GM15510 (cell line): ENCODE measurements around the gene PLCD1.

Experiments
- POLR2A ChIP-seq: IDR thresholded peaks from 3 replicates; pipeline ENCODE4 v1.6.1; 2011; ENCODE audit warnings: borderline replicate concordance; ENCODE audit not compliant: insufficient read length; ENCODE audit errors: extremely low read depth

The PLCD1 gene

DNA sequence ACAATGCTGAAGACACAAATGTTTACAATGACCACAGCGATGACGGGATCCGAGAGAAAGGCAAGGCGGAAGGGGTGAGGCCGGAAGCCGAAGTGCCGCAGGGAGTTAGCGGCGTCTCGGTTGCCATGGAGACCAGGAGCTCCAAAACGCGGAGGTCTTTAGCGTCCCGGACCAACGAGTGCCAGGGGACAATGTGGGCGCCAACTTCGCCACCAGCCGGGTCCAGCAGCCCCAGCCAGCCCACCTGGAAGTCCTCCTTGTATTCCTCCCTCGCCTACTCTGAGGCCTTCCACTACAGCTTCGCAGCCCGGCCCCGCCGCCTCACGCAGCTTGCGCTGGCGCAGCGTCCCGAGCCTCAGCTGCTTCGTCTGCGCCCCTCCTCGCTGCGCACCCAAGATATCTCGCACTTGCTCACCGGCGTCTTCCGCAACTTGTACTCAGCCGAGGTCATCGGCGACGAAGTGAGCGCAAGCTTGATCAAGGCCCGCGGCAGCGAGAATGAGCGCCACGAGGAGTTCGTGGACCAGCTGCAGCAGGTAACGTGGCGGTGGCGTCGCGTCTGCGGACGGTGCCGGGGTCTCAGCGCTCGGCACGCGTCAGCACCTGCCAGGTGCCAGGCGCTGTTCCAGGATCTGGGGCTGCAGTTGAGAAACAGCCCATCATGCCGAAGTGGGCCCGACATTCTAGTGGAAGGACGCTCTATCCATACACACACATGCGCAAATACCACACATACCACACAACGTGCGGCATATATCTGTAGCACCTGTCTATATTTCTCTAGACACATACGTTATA lies 9.9 kb upstream of the PLCD1 start, which contains the start of gene DLEC1:
TSS of gene DLEC1 (plus strand) at position 108 of the 798 bp plus-strand sequence. CDS start at position 126, 18 bp downstream.
- TF ChIP-seq POLR2A: no peak

DNA sequence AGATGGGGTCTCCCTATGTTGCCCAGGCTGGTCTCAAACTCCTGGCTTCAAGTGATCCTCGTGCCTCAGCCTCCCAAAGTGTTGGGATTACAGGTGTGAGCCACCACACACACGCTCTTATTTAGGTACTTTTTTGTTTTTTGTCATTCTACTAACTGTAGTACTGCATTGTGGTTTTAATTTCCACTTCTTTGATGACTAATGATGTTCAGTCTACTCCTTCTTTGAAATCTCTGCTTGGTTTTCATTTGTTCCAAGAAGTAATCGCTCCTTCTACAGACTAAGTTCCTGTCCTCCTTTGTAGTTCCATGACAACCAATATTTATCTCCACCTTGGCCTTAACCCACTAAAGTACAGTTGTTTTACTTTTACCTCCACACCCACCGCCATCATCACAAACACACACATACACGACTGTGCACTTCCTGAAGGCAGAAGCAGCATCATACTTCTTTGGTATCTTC lies 9.0 kb upstream of the PLCD1 start:
- TF ChIP-seq POLR2A: no peak

DNA sequence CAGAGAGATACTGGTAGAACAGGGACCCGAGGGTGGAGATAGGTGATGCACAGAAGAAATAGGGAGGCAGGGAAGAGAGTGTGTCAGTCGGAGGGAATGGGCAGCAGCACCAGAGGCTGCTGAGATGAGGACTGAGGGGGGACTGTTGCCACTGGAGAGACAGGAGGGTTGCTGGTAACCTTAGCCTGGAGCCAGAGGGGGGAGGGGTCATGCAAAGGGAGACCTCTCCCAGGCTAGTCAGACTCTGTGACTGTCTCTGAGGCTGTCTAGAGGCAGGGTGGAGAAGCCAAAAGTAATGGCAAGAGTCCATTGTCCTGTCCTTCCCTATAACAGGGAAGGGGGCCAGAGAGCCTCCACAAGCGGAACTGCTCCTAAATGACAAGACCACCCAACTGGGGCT lies 7.5 kb upstream of the PLCD1 start:
- TF ChIP-seq POLR2A: no peak

DNA sequence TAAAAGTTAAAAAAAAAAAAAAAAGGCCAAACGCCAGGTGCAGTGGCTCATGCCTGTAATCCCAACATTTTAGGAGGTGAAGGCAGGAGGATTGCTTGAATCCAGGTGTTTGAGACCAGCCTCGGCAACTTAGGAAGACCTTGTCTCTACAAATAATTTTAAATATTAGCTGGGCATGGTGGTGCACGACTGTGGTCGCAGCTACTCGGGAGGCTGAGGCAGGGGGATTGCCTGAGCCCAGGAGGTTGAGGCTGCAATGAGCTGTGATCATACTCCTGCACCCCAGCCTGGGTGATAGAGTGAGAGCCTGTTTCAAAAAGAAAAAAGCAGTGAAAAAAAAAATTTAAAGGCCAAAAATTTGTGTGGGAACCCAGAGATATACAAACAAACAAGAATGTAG lies 6.8 kb upstream of the PLCD1 start:
- no peak for TF ChIP-seq POLR2A

DNA sequence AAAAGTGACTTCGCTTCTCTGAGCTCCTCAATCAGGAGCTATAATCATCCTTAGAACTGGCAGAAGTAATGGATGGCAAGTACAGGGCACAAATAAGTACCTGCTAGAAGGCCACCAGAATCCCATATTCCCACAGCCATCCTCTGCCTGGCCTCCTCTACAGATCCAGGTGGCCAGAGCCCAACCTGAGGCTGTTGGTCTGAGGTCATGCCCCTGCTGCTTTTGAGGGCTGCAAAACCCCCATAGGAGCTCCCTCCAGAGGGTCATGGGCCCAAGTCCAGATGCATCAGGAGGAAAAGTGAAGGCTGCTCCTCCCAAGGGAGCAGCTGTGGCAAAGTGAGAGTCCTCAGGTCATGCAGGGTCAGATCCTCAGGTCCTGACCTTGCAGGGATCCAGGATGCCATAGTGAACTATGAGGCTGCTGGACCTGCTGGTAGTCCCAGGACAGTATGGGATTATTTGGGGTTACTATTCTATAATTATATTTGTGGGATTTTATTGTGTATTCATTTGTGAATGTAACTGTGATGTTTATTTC lies 3.0 kb upstream of the PLCD1 start:
- no peak for TF ChIP-seq POLR2A

DNA sequence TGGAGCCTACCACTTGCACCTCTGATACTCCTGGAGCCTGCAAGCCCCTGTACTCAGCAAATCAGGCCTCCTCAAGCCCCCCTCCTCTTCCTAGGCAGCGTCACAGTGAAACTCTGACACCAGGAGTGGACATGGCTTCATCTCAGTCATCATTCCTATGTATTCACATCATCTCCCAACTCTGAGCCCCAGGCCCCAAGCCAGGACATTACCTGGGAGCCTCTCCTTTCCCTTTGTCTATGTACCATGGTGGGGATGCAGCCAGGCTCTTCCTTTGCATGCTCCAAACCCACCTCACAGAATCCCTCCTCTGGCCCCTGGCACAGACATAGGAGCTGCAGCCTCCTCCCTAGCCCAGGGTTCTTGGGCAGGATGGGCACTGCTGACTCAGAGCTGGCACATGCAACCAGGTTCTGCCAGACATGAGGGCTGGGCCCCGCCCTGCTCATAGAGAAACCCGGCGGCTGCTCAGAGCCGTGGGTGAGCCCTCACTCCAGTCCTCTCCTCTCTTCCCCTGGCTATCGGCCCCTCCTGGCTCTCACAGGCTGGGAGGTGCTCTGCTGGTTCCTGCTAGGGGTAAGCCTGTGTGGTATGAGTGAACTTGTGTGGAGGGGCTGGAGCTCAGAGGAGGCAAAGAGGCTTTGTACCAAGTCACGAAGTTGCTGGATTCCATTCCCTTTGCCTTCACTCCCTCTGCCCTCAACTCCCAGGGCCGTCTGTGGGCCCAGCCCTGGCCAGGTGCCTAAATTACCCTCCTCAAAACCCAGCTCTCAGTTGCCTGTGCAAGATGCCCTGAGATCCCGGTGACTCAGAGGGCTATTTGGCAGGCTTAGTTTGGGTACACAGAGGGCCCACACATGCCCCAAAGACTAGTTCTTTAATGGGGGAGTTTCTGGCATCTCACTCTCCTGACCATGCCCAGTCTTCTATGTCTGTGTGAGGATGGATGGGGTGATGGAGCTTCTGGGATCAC lies 1.9 kb upstream of the PLCD1 start:
- no peak for TF ChIP-seq POLR2A

DNA sequence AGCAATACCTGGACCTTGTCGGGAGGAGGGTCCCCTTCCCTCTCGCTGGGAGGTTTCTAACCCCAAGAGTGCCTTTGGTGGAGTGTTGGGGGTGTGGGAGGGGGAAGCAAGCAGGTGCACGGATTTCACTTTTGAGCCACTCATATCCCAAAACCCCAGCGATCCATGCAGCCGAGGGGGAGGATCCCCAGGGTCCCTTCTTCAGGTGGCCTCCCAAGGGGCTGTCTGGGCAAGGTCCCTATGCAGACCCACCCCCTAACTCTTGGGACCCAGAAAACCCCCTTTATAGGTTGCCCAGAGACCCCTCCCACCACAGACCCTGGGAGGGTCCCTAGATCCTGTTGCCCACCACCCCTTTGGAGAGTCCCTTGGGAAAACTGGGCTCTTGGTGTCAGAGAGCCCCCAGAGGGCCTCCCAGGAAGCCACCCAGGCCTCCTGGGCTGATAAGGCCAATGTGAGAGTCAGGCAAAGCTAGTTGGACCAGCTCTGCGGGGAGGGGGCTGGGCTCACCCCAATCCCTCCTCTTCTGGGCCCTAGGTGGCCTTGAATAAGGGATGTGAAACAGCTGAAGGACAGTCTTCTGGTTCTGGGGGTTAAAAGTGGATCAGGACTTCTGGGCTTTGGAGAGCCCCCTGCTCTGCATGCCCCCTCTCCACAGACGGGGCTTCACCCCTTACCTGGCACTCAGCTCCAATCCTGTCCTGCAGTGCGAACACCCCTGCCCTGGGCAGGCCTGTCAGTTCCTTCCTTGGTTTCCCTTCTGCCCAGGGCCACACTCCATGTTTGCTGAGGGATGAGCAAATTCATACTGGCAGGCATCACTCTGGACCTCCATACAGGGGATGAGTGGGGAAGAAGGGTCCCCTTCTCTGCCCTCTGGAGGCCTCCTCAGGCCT lies 932 bp upstream of the PLCD1 start:
- TF ChIP-seq POLR2A: no peak

DNA sequence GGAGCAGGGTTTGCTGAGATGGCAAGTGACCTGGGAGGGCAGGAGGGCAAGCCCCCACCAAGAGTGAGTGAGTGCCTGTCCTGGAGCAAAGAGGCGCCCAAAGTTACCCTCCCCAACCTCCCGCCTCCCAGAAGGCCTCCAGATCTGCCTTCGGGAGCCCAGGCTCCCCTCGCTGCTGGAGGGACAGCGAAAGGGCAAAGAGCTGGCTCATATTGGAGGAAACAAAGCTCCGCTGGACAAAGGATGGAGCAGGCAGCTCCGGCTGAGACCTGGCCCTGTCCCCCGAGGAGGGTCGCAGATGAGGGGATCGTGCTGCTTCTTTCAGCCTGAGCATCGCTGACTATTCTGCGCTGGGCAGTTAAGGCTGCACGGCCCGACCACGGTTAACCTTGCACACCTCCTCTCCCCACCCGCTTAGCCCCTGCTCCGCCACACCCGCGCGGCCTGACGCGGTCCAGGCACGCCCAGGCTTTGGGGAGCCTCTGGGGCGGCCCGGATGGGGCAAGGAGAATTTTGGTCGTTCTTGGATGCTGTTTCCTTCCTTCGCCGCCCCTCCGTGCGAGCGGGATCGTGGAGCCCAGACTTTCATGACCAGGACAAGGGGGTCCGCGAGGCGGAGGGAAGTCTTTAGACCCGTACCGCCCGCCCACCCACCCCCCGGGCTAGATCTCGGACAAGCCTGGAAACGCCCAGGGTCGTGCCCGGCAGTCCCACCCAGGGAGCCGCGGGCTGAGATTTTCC lies 651 bp downstream of the PLCD1 start:
- no peak for TF ChIP-seq POLR2A

DNA sequence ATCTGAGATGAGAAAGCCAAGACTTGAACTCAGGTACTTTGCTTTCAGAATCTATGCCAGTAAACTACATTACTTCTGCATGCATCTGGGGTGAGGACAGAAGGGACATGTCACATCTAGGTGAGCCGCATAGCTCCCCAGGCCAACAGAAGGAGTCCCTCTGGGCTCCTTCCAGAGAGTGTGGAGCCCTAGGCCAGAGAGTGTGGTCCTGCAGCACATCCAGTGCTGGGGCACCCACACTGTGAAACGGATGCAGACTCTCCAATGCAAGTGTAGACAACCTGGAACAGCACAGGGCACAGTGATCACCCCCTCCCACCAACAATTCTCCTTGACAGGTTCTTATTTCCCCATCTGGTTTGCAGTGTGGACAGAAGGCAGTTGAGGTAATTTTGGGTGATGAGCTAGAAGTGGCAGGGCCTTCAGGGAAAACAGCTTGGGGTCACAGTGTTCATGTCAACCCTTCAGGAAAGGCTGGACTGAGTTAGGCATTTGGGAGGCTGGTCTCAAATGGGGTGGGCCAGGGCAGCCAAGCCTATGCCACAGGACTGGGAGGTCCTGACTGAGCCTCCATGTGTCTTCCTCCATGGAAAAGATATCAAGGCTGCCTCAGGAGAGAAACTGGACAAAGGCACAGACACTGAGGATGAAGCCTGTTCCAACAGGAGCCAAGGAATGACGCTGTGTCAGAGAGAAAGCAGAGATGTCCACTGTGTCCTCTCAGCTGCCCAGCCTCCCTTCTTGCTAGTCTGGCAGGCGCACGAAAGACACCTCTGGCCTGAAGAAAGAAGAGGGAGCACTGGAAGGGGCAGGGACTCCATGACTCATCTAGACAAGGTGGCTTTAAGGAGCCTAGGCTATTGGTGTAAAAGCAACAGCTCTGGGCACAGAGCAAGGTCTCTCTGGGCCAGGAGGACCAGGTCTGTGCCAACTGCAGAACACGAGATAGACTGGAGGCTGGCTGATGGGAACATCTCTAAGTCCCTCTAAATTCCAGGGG lies 1.7 kb downstream of the PLCD1 start:
- TF ChIP-seq POLR2A: no peak

DNA sequence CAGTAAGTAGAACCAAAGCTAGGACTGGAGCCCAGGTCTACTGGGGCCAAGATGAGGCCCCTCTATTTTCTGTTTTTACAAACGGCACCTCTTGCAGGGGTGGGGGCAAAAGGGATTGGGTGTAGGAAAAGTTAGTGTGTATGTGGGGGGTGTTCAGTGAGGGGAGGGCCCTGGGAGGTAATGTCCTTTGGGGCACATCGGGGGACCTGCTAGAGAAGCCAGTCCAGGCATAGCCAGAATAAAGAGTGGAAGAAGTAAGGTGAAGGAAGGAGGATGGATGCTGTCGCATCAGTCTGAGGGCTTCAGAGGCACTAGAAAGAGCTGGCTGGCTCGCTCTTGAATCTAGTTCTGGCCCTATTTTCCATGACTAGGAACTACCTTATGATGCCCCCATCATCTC lies 2.6 kb downstream of the PLCD1 start:
- TF ChIP-seq POLR2A: no peak

DNA sequence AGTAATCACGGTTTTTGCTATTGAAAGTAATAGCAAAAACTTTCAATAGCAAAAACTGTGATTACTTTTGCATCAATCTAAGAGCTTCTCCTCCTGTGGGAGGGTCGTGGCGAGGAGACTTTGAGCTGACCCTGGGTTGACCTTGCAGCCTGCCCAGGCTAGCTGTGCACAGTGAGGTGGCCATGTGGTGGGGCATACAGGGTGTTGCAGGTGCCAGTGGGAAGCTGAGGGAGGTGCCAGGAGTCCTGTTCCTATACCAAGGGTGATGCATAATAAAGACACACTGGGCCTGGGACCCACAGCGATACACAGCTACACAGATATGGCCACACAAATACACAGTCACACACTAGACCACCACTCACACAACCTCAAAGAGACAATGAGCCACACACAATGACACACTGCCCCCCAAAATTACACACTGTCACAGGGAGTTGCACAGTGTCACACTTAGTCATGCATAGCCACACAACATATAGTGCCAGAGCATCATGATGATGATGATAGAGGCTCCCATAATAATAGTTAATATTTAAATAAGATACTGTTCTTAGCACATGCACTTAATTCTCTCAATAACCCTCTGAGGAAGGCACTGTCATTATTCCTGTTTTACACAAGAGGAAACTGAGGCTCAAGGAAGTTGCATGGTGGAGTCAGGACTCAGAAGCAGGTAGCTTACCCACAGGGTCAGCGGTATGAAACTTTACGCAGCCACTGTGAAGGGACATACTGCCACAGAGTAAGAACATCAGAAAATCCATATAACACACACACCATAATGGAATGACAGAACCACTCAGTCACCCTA lies 6.3 kb downstream of the PLCD1 start:
- TF ChIP-seq POLR2A: no peak

DNA sequence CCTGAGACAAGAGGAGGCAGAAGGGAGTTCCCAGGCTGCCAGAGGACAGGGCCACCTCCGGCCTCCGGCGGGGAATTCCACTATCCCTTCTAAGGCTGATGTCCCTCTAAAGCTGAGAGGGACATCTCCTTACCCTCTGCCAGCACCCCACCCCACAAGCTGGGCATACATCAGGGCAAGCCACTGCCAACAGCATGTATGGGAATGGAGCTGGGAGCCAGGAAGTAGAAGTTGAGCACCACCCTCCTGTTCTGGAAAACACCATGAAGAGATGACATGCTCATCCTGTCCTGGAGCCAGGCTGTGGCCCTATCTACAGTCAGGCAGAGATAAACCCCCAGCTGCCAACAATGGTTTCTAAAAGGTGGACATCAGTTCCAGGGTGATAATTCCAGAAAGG lies 7.1 kb downstream of the PLCD1 start:
- no peak for TF ChIP-seq POLR2A

DNA sequence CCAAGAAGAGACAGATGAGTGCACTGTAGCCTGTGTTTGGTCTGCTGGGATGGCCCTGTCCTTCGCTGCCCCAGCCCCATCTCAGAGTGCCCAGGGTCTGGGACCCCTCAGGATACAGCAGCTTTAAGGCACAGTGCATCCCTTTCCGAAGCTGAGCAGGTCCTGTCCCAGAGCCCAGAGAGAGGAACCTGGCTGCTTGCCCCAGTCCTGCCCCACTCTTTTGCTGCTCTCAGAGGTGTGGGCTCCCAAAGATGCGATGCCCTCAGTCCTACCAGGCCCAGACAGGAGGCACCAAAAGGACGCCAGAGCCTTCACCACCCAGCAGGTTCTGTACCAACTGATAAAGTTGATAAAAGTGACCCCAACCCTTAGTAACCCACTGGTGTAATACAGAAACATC lies 8.2 kb downstream of the PLCD1 start:
- TF ChIP-seq POLR2A: no peak
